GM10847 (cell line): ENCODE results near the gene FBXO17.

ENCODE experiments used
- POLR2A ChIP-seq: IDR thresholded peaks from 2 replicates; pipeline ENCODE4 v1.6.1; 2011; ENCODE audit not compliant: insufficient read length; ENCODE audit errors: extremely low read depth

FBXO17 gene

DNA sequence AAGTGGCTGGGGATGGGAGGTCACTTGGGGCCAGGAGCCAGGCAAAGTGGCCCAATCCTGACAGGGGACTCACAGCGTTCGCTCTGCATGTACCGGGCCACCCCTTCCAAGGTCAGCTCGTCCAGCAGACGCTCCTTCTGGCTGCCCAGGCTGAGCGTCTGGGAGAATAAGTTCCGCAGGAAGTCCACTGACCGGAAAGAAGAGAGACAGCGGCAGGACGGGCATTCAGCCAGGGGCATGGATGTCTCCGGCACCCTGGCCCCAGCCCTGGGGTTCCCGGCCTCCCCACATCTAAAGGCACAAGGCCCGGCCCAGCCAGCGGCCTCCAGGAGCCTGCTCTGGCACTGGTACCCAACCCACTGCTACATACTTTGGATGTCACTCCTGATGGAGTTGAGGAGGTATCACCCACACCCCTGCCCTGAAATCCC lies 82.2 kb downstream of the FBXO17 start:
- no peak for TF ChIP-seq POLR2A

DNA sequence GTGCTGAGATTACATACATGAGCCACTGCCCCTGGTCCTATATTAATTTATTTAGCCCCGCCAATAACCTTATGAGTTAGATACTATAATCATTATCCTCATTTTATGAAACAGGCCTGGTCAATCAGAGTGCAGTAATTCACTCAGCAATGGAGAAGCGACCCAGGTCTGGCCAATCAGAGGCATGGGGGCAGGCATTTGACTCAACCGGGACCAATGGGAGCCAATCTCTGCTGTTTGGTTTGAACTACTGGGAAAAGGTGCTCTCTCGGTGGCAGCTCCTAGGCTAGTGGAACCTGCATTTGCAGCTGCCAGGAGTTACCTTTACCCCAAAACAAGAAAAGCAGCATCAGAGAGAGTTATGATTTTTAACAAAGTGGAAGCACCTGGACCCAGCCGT lies 82.7 kb downstream of the FBXO17 start:
- no peak for TF ChIP-seq POLR2A

DNA sequence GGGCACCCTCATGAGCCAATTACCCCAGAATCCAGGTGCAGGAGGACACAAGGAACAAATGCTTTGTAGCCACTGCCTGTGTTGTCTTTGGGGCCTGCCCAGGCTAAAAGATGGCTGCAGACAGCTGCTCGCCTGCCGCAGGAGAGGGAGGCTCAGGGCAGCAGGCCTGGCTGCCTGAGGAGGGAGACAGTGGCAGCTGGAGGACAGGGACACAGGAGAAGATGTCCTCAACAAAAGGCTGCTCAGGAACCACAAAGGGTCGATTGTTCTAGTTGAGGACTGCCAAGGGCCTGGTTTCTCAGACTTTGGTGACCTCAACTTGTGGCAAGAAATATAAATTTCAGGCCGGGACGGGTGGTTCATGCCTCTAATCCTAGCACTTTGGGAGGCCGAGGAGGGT lies 83.8 kb downstream of the FBXO17 start:
- no peak for TF ChIP-seq POLR2A
